CD8-positive, alpha-beta memory T cell (primary cell): ENCODE results near the gene FDPS. TPM values are rescaled to one million over a fixed set of nuclear protein-coding genes. Genes with fewer than 3 reads are reported as not detected.
"Not testable (repeated sequence)": the region's sequence is repeated elsewhere in the genome, so short reads cannot be mapped to it uniquely, and the experiment has no call there.

Experiments used
- CTCF ChIA-PET: fragments of 350-600 bp; sonication (Branson Sonifier 250); formaldehyde crosslinking; loops from one replicate; lab custom pipeline; 2021; ENCODE audit warnings: antibody characterized with exemption; lab: Charles Lee
- POLR2A ChIA-PET: fragments of 350-600 bp; sonication (Branson Sonifier 250); formaldehyde crosslinking; loops from one replicate; lab custom pipeline; 2021; ENCODE audit warnings: antibody characterized with exemption; lab: Charles Lee
- DNase-seq, 5 donors: peaks; one replicate each; pipeline versions ENCODE4 v3.0.0 to v3.0.0-alpha.2; 2020 to 2022; ENCODE audit warnings: mixed read lengths in 1 of 5
- H3K27ac ChIP-seq: one replicate; pipeline ENCODE4 v1.7.0; 2013; ENCODE audit warnings: low read depth, mild to moderate bottlenecking, low read length, moderate library complexity
- H3K27me3 ChIP-seq: 2 replicates; pipeline ENCODE4 v1.7.0; 2013; ENCODE audit warnings: low read length, mild to moderate bottlenecking; ENCODE audit not compliant: insufficient read depth, poor library complexity, severe bottlenecking
- H3K36me3 ChIP-seq: 2 replicates; pipeline ENCODE4 v1.7.0; 2013; ENCODE audit warnings: mild to moderate bottlenecking, low read length, moderate library complexity; ENCODE audit not compliant: insufficient read depth
- H3K4me1 ChIP-seq: 2 replicates; pipeline ENCODE4 v1.7.0; 2013; ENCODE audit warnings: mild to moderate bottlenecking, low read length, moderate library complexity; ENCODE audit not compliant: insufficient read depth
- H3K4me3 ChIP-seq: 2 replicates; pipeline ENCODE4 v1.7.0; 2013; ENCODE audit warnings: mild to moderate bottlenecking, low read length
- H3K9me3 ChIP-seq: 2 replicates; pipeline ENCODE4 v1.7.0; 2013; ENCODE audit warnings: mild to moderate bottlenecking, low read length
- H3K27ac Mint-ChIP-seq, 8 donors: one replicate each; pipeline ENCODE4 v1.8.0; 2020 to 2021; ENCODE audit warnings: mixed read lengths in 8 of 8, mild to moderate bottlenecking in 6 of 8, inconsistent platforms in 3 of 8, moderate library complexity in 3 of 8
- H3K27me3 Mint-ChIP-seq, 2 donors: one replicate each; pipeline ENCODE4 v1.8.0; 2020 to 2021; ENCODE audit warnings: mixed read lengths in 2 of 2, mild to moderate bottlenecking in 1 of 2, moderate library complexity in 1 of 2
- H3K36me3 Mint-ChIP-seq, 3 donors: one replicate each; pipeline ENCODE4 v1.8.0; 2020 to 2021; ENCODE audit warnings: mixed read lengths in 3 of 3, inconsistent platforms in 1 of 3, mild to moderate bottlenecking in 1 of 3
- H3K4me1 Mint-ChIP-seq, 3 donors: one replicate each; pipeline ENCODE4 v1.8.0; 2020 to 2021; ENCODE audit warnings: mixed read lengths in 3 of 3, inconsistent platforms in 1 of 3, mild to moderate bottlenecking in 1 of 3
- H3K4me3 Mint-ChIP-seq, 7 donors: one replicate each; pipeline ENCODE4 v1.8.0; 2020 to 2021; ENCODE audit warnings: mixed read lengths in 7 of 7, mild to moderate bottlenecking in 6 of 7, moderate library complexity in 4 of 7, inconsistent platforms in 2 of 7
- H3K9me3 Mint-ChIP-seq, 5 donors: one replicate each; pipeline ENCODE4 v1.8.0; 2020 to 2022; ENCODE audit warnings: mixed read lengths in 5 of 5, mild to moderate bottlenecking in 3 of 5, moderate library complexity in 2 of 5, inconsistent platforms in 1 of 5
- polyA plus RNA-seq: library from polyadenylated mRNA; unstranded; fragments of 300-500 nt; fragmentation: Illumina TruSeq; gene quantifications from one replicate; pipeline ENCODE4 v1.2.3, GENCODE V29; 2021
- total RNA-seq, 2 experiments: library from RNA; stranded (reverse); gene quantifications; one replicate each; pipeline ENCODE4 v1.2.3, GENCODE V29; 2021

FDPS gene
- total and polyA plus RNA-seq, 3 experiments from 2014 or later = 126 to 199 (median 194) TPM

DNA sequence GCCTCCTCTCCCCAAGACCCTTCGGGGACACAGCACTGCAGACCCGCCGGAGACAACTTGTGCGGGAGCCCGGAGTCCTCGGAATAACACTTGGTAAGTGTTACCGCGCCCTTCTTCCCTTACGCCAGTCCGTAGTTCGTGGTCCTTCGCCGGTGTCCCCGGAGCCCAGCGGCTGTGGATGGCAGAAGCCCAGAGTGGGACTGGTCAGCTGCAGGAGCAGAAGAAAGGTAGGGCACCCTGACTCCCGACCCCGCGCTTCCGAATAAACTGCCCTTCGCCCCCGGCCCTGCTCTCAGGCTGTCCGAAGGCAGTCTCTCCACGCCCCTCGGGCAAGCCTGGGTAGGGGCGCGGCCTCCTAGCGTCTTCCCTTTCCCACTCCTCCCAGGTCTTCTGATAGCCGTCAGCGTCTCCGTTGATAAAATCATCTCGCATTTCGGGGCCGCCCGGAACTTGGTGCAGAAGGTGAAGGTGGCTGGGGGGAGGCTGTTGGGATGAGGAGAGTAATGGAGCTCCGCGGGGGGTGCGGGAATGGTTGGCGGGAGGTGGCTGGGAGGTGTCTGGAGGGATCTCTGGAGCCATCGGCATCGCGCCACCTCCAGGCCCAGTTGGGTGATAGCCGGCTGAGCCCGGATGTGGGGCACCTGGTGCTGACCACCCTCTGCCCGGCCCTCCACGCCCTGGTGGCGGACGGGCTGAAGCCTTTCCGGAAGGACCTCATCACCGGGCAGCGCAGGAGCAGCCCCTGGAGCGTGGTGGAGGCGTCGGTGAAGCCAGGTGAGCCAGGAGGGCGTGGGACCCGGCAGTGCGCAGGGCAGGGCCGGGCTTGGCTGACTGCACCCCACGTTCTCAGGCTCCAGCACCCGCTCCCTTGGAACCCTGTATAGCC lies 16.3 kb downstream of the FDPS start:
- H3K9me3 ChIP-seq = no peaks in the 10 kb centered on the region
- Mint-ChIP-seq H3K4me1 (peaks cover 22 to 40% (median 26%) of the 10 kb centered on the region in 3 donors), H3K36me3 (peaks cover 0 to 7% (median 0%) of the 10 kb centered on the region in 3 donors), H3K9me3 (no peaks in the 10 kb centered on the region), H3K27ac (peak overlapping the region; percentile 36 to 93 (median 78)), H3K27me3 (peaks cover 0 to 2% of the 10 kb centered on the region in 2 donors), H3K4me3 (peak overlapping the region; percentile 88 to 96 (median 89))
- peak in 2 of 5 donors; percentile 6 to 57 for DNase-seq
- no peaks in the 10 kb centered on the region for H3K36me3 ChIP-seq
- H3K4me3 ChIP-seq = peak overlapping the region; percentile 97
- peaks cover 9% of the 10 kb centered on the region for H3K4me1 ChIP-seq
- ChIA-PET POLR2A (interaction anchor here (1.1 to 1.4 kb wide), 2 partner anchors 17 to 81 kb away, joined by 4 to 5 read pairs; partner anchors contain the start of gene FDPS), CTCF (interaction anchor here (1.5 to 6.0 kb wide), 8 partner anchors 9 to 118 kb away, joined by 5 to 116 read pairs (median 8); partner anchors contain the start of genes ENTREP3, FDPS, HCN3 and MTX1)
- peak overlapping the region; percentile 81 for H3K27ac ChIP-seq
- H3K27me3 ChIP-seq = no peaks in the 10 kb centered on the region

DNA sequence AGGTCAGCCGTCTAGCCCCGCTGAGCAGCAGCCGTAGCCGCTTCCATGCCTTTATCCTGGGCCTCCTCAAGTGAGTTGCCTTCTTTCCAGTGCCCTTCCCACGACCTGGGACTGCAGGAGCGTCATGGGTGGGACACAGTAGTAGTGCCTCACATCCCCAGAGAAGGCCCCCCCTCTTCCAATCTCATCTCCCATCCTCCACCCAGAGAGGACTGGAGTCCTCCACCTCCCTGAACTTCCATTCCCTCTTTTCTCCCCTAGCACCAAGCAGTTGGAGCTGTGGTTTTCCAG lies 16.9 kb downstream of the FDPS start:
- Mint-ChIP-seq H3K27me3 (peaks cover 0 to 2% of the 10 kb centered on the region in 2 donors), H3K27ac (peak overlapping the region; percentile 58 to 88 (median 74)), H3K9me3 (peaks cover 0 to 2% (median 0%) of the 10 kb centered on the region in 5 donors), H3K36me3 (peaks cover 0 to 13% (median under 1%) of the 10 kb centered on the region in 3 donors), H3K4me1 (peaks cover 19 to 34% (median 21%) of the 10 kb centered on the region in 3 donors), H3K4me3 (peak overlapping the region; percentile 64 to 96 (median 78))
- Histone ChIP-seq H3K27ac (no peak overlapping the region), H3K27me3 (no peaks in the 10 kb centered on the region), H3K4me3 (no peak overlapping the region), H3K9me3 (no peaks in the 10 kb centered on the region), H3K4me1 (peaks cover 9% of the 10 kb centered on the region), H3K36me3 (peaks cover under 1% of the 10 kb centered on the region)
- CTCF ChIA-PET = interaction anchor here (6.0 kb wide), 1 partner anchor 75 kb away, joined by 116 read pairs; no protein-coding TSS in a partner anchor
- POLR2A ChIA-PET = no interaction called here
- no peak for DNase-seq

GRCh38 chr1:155326020-155326526 lies 17.4 kb downstream of the FDPS start:
- Mint-ChIP-seq H3K4me3 (peak overlapping the region; percentile 64 to 96 (median 78)), H3K4me1 (peaks cover 18 to 29% (median 18%) of the 10 kb centered on the region in 3 donors), H3K36me3 (peaks cover 0 to 18% (median 4%) of the 10 kb centered on the region in 3 donors), H3K27ac (peak overlapping the region; percentile 14 to 95 (median 78)), H3K27me3 (peaks cover 0 to 2% of the 10 kb centered on the region in 2 donors), H3K9me3 (peaks cover 0 to 2% (median 0%) of the 10 kb centered on the region in 5 donors)
- Histone ChIP-seq H3K36me3 (peaks cover 5% of the 10 kb centered on the region), H3K27me3 (no peaks in the 10 kb centered on the region), H3K27ac (no peak overlapping the region), H3K9me3 (no peaks in the 10 kb centered on the region), H3K4me3 (no peak overlapping the region), H3K4me1 (peaks cover 9% of the 10 kb centered on the region)
- no peak for DNase-seq
- ChIA-PET CTCF (interaction anchor here (3.4 kb wide), 1 partner anchor 75 kb away, joined by 15 read pairs; no protein-coding TSS in a partner anchor), POLR2A (no interaction called here)

DNA sequence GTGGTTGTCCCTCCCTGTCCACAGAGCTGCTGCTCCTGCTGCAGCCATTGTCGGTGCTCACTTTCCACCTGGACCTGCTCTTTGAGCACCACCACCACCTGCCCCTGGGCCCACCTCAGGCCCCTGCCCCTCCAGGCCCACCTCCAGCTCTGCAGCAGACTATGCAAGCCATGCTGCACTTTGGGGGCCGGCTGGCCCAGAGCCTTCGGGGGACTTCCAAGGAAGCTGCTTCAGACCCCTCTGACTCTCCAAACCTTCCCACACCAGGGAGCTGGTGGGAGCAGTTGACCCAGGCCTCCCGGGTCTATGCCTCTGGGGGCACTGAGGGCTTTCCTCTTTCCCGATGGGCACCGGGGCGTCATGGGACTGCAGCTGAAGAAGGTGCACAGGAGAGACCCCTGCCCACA lies 18.0 kb downstream of the FDPS start:
- Histone ChIP-seq H3K4me3 (no peak overlapping the region), H3K4me1 (peaks cover 9% of the 10 kb centered on the region), H3K27me3 (no peaks in the 10 kb centered on the region), H3K9me3 (no peaks in the 10 kb centered on the region), H3K36me3 (peaks cover 5% of the 10 kb centered on the region), H3K27ac (no peak overlapping the region)
- Mint-ChIP-seq H3K4me3 (peak overlapping the region in 1 of 7 donors; percentile 59), H3K4me1 (peaks cover 15 to 23% (median 15%) of the 10 kb centered on the region in 3 donors), H3K36me3 (peaks cover 0 to 22% (median 4%) of the 10 kb centered on the region in 3 donors), H3K27me3 (peaks cover 0 to 2% of the 10 kb centered on the region in 2 donors), H3K27ac (peak overlapping the region in 1 of 8 donors; percentile 62), H3K9me3 (peaks cover 0 to 2% (median 0%) of the 10 kb centered on the region in 5 donors)
- POLR2A ChIA-PET = no interaction called here
- DNase-seq = no peak
- CTCF ChIA-PET = interaction anchor here (0.9 to 3.4 kb wide), 2 partner anchors 76 to 82 kb away, joined by 3 to 15 read pairs; no protein-coding TSS in a partner anchor

DNA sequence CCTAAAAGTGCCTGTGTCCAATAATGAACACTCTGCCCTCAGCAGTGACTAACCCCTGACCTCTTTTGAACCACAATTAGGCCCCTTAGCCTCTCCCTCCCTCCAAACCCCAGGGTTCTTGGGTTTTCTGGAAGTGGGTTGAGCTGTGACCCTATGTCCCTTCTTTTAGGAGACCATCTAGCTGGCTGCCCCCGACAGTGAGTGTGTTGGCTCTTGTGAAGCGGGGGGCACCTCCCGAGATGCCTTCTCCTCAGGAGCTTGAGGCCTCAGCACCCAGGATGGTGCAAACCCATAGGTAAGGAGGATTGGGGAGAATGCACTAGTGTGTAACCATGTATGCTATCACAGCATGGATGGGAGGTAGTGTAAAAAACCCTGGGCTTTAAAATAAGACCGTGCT lies 19.3 kb downstream of the FDPS start:
- Histone ChIP-seq H3K27ac (no peak overlapping the region), H3K4me1 (peaks cover 3% of the 10 kb centered on the region), H3K9me3 (no peaks in the 10 kb centered on the region), H3K4me3 (no peak overlapping the region), H3K27me3 (no peaks in the 10 kb centered on the region), H3K36me3 (peaks cover 5% of the 10 kb centered on the region)
- peaks cover 0 to 2% (median 0%) of the 10 kb centered on the region in 5 donors for H3K9me3 Mint-ChIP-seq
- H3K36me3 Mint-ChIP-seq = peaks cover 0 to 22% (median 4%) of the 10 kb centered on the region in 3 donors
- peak overlapping the region in 2 of 7 donors; percentile 65 to 69 for H3K4me3 Mint-ChIP-seq
- no peak for DNase-seq
- CTCF ChIA-PET = interaction anchor here (3.4 kb wide), 1 partner anchor 77 kb away, joined by 15 read pairs; no protein-coding TSS in a partner anchor
- H3K27ac Mint-ChIP-seq = peak overlapping the region in 1 of 8 donors; percentile 62
- POLR2A ChIA-PET = no interaction called here
- H3K4me1 Mint-ChIP-seq = peaks cover 7 to 15% (median 10%) of the 10 kb centered on the region in 3 donors
- peaks cover 0 to 2% of the 10 kb centered on the region in 2 donors for H3K27me3 Mint-ChIP-seq

- H3K4me1 Mint-ChIP-seq = peaks cover 7 to 15% (median 10%) of the 10 kb centered on the region in 3 donors
- POLR2A ChIA-PET = not testable (repeated sequence)
Observed at GRCh38 chr1:155328856-155329255, 20.2 kb downstream of the FDPS start.

DNA sequence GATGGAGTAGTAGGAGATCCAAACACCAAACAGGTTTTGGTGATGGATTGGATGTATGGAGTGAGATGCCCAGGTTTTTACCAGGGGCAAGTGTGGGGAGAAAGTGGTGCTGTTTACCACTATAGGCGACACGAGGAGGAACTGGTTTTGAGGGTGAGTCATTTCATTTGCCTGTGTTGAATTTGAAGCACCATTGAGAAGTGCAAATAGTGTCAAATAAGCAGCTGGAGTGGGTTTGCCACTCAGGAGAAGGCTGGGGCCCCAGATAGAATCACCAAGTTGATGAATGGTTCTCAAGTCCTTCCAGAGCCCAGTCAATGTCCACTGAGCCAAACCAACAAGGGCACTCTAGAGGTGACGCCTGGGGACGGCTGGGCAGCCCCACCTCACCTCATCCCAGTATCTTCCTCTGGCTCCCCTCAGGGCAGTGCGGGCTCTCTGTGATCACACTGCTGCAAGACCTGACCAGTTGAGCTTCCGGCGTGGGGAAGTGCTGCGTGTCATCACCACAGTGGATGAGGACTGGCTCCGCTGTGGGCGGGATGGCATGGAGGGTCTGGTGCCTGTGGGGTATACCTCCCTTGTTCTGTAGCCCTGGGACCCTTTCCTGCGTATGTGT lies 21.4 kb downstream of the FDPS start:
- no peaks in the 10 kb centered on the region for H3K4me1 ChIP-seq
- Mint-ChIP-seq H3K27me3 (peaks cover 0 to 2% of the 10 kb centered on the region in 2 donors), H3K4me1 (peaks cover 7 to 11% (median 10%) of the 10 kb centered on the region in 3 donors), H3K4me3 (peak overlapping the region in 1 of 7 donors; percentile 16), H3K9me3 (peaks cover 0 to 2% (median 0%) of the 10 kb centered on the region in 5 donors), H3K27ac (peak overlapping the region in 2 of 8 donors; percentile 2 to 92), H3K36me3 (peaks cover 0 to 32% (median 7%) of the 10 kb centered on the region in 3 donors)
- no peaks in the 10 kb centered on the region for H3K9me3 ChIP-seq
- CTCF ChIA-PET = no interaction called here
- no peak overlapping the region for H3K27ac ChIP-seq
- H3K4me3 ChIP-seq = no peak overlapping the region
- POLR2A ChIA-PET = no interaction called here
- peaks cover 5% of the 10 kb centered on the region for H3K36me3 ChIP-seq
- no peak for DNase-seq
- no peaks in the 10 kb centered on the region for H3K27me3 ChIP-seq

More at GRCh38 chr1:155328856-155329255, 20.2 kb downstream of the FDPS start:
- H3K27ac ChIP-seq, H3K4me3 Mint-ChIP-seq, H3K9me3 ChIP-seq, DNase-seq, H3K27me3 ChIP-seq, H3K9me3 Mint-ChIP-seq, H3K4me3 ChIP-seq, H3K27me3 Mint-ChIP-seq, H3K4me1 ChIP-seq, H3K36me3 ChIP-seq, H3K27ac Mint-ChIP-seq: not testable (repeated sequence)
- CTCF ChIA-PET = interaction anchor here (3.4 kb wide), 1 partner anchor 78 kb away, joined by 15 read pairs; no protein-coding TSS in a partner anchor
- peaks cover 0 to 27% (median 7%) of the 10 kb centered on the region in 3 donors for H3K36me3 Mint-ChIP-seq
